Measurements from ENCODE around the gene INAFM1.

The INAFM1 gene

DNA sequence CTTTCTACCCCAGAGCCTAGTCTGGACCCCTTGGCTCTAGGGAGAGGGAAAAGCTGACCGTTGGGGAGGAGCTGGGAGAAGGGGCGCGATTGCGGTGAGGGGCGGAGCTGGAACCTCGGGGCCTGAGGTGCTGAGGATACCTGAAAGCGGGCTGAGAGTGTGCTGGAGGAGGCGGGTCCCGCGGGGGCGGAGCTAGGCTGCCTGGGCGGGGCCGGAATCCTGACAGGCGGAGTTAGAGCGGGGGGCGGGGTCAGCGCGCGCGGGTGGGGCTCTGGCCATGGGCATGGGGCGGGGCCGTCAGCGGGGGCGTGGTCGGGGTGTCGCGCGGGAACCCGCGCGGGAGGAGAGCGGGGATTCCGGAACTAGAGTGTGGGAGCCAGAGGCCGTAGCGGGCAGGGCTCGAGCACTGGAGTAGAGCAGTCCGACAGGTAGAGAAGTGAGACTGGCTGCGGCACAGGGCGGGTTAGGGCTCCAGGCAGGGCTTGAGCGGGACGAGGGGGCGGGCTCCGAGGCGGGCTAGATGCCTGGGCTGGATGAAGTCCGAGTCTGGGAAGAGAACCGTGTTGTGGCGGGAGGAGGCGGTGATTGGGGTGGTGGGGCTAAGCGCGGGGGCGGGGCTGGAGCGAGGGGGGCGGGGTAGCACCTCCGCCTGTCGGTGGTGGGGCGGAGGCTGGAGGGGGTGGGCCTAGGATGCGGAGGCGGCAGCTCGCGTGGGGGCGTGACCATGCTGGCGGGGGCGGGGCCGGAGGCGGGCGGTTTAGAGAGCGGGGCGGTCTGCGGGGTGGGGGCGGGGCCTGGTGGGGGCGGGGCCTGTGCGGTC lies at the start of gene INAFM1:
INAFM1 (plus strand) TSS at position 815 of the 820 bp plus-strand sequence. CDS start 35 bp downstream, outside the sequence.
- DNase-seq (ENCODE audit: low spot score): peak; percentile 93

GRCh38 chr19:47225746-47226425 lies 48.8 kb upstream of the INAFM1 start:
- peak; percentile 94 for DNase-seq (ENCODE audit: low spot score)

- peak; percentile 71 for DNase-seq (ENCODE audit: low spot score)
These were observed 48.0 kb upstream of the INAFM1 start for GRCh38 chr19:47226426-47227351.

DNA sequence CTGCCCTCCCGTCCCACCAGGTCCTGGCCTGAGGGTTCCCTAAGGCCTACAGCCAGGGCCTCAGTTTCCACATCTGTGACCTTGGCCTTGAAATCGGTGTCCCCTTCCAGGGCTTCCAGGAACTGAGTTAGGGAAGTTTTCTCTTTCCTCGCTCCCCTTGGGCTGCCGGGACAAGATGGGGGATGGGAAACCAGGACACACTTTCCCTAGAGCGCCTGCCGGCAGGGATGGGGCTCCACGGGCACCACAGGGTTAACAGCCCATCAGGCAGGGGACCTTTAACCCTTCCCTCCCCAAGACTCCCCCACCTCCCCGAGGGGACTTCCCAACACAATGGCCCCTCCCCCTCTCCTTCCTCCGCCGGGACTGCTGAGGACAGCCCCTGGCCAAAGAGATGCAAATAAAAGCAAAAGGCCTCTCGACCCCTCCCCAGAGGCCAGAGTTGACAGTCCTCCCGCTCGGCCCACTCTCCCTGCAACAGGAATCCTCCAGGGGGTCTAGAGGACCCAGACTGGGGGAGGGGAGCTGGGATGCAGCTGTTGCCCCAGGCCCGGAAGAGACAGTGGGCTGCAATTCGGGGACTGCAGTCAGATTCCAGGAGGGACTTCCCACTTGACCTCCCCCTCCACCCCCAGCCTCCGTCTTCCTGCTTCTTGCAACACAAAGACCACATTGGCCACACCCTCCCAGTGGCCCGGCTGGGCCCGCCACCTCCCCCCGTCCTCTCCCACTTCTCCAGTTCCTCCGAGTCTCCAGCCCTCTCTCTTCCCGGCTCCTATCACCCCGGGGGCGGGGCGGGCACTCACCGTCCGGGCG lies 47.1 kb upstream of the INAFM1 start:
- DNase-seq (ENCODE audit: low spot score): peak; percentile 86

- no peak for DNase-seq (ENCODE audit: low spot score)
These were observed 46.3 kb upstream of the INAFM1 start for GRCh38 chr19:47228168-47228936.

- no peak for DNase-seq (ENCODE audit: low spot score)
These were observed 45.6 kb upstream of the INAFM1 start for GRCh38 chr19:47228937-47229675.

- no peak for DNase-seq (ENCODE audit: low spot score)
These were observed 45.0 kb upstream of the INAFM1 start for GRCh38 chr19:47229676-47230053.

DNA sequence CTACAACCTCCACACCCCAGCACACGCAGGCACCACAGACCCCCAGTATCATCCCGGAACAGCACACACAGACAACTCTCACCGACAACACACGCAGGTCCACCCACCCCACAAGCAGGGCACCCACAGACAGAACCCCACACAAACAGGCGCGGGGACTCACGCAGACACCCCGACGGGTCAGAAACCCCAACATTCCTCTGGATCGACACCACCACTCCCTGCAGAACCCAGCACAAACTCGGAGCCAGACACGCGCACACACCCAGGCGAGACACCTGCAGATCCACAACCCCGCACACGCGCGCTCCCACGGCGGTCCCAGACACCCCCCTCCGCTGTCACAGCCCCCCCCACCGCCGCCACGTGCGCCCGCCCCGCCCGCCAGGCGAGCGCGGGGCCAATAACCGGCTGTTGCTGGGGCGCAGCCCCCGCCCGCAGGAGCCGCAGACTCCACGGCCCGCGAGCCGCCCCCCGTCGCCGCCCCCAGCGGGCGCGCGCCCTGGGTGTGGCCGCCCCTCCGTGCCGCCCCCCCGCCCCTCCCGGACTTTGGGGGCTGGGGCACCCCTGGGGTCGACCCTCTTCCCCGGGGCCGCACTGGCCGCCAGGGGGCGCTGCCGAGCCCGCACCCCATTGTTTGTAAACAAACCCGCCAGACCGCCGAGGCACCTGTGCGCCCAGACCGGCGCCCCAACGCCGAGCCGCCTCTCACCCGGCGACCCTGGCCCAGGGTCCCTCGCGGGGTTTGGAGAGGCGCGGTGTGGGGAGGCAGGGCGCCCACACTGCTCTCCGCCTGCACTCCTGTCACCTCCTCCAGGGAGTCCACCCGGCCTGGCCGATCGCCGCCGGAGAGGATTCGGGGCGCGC lies 44.4 kb upstream of the INAFM1 start:
- DNase-seq (ENCODE audit: low spot score): peak; percentile 46

GRCh38 chr19:47230921-47231214 lies 43.8 kb upstream of the INAFM1 start, which contains the start of gene BBC3:
TSS of gene BBC3 (minus strand) at chr19:47231199. CDS start at chr19:47228431, 2,768 bp downstream.
- no peak for DNase-seq (ENCODE audit: low spot score)

DNA sequence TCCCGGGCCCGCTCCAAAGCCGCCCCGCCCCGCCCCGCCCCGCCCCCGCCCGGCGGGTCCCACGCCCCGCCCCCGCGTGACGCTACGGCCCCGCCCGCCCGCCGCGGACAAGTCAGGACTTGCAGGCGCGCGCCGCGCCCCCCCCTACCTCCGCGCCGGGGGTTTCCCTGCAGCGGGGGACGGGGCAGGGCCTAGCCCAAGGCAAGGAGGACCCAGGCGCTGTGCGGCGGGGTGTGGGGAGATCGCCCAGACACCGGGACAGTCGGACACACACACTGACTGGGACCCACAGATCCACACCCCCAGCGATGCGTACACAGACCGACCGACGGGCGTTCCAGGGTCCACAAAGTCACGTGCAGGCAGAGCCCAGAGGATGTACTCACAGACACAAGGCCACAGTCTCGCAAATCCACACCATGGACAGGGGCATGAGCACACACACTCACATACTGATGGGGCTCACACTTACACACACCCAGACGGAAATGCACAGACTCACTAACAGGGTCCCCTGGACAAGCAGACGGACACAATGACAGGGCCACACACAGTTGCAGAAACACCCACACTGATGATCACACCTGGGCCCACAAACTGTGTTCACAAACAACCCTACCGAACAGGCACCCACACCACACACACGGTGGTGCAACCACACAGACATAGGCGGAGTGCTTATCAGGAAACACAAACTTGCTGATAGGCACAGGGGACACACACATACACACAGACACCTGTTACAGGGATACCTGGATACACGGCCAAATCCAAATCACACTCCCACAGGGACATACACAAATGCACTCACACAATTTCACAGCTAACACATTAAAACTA lies 43.2 kb upstream of the INAFM1 start:
- peak; percentile 88 for DNase-seq (ENCODE audit: low spot score)

- DNase-seq (ENCODE audit: low spot score): peak; percentile 72
These were observed 42.1 kb upstream of the INAFM1 start for GRCh38 chr19:47232422-47233211.

GRCh38 chr19:47236072-47236675 lies 38.5 kb upstream of the INAFM1 start:
- DNase-seq (ENCODE audit: low spot score): no peak

DNA sequence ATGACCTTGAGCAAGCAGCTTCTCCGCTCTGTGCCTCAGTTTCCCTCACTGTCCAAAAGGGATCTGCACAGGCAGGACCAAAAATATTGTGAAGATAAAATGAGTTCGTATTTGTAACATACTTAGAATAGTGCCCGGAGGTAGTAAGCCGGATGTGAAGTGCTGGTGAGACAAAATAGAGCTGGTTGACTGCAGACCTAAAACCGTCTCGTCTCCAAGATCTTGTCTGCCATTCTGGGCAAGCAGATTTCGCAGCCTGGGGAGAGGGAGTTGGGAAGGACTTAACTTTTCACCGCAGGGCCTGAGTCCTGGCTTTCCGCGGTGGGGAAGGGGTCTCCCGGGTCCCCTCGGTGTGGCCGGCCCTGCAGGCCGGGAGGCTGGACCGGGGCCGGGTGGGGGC lies 35.5 kb upstream of the INAFM1 start:
- DNase-seq (ENCODE audit: low spot score): no peak

- peak; percentile 52 for DNase-seq (ENCODE audit: low spot score)
These were observed 34.9 kb upstream of the INAFM1 start for GRCh38 chr19:47239610-47240296.

GRCh38 chr19:47240556-47240955 lies 34.1 kb upstream of the INAFM1 start:
- DNase-seq (ENCODE audit: low spot score): no peak
